ENCODE measurements around the gene EDC3.

DNA sequence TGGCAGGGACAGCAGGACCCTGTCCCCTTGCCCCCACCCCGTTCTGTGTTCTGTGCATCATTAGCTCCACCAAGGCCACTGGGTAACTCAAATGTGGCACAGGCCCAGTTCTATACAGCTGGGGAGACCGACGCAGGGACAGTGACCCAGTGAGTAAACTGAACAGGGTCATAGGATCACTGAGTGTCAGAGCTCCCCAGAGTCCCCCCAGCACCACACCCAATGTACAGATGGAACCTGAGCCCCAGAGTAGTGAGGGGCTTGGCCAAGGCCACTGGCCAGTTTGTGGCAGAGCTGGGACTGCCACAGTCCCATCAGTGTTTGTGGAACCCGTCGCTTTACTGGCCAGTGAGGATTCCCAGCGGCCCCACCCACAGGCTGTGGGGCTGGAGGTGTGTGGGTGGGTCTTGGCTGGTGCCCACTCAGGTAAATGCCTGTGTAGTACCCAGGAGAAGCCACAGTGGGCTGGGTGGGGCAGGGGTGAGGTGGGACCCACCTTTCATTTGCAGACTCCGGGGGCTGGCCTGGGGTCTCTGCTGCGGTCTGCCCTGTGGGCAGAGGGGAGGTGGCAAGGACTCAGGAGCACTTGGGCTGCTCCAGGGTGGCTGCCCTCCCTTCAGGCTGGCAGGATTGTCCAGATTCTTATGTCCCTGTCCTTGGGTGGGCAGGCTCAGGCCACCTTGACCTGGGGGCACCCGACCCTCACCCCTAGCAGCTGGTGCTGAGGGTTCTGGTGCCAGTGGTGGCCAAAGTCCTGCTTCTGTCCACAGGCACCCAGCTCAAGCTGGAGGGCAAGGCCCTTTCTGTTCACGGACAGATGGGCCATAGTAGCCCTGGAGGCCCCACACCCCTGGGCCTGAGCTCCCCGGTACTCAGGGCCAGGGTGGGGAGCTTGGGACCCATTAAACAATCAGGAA, 91.8 kb downstream of the EDC3 start:
- TF ChIP-seq, protein P1, sequence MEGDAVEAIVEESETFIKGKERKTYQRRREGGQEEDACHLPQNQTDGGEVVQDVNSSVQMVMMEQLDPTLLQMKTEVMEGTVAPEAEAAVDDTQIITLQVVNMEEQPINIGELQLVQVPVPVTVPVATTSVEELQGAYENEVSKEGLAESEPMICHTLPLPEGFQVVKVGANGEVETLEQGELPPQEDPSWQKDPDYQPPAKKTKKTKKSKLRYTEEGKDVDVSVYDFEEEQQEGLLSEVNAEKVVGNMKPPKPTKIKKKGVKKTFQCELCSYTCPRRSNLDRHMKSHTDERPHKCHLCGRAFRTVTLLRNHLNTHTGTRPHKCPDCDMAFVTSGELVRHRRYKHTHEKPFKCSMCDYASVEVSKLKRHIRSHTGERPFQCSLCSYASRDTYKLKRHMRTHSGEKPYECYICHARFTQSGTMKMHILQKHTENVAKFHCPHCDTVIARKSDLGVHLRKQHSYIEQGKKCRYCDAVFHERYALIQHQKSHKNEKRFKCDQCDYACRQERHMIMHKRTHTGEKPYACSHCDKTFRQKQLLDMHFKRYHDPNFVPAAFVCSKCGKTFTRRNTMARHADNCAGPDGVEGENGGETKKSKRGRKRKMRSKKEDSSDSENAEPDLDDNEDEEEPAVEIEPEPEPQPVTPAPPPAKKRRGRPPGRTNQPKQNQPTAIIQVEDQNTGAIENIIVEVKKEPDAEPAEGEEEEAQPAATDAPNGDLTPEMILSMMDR (conservative IDR thresholded peaks at IDR 0.05; ENCODE audit: low read depth in 2 of 2), result no peak
- TF ChIP-seq, protein P2, sequence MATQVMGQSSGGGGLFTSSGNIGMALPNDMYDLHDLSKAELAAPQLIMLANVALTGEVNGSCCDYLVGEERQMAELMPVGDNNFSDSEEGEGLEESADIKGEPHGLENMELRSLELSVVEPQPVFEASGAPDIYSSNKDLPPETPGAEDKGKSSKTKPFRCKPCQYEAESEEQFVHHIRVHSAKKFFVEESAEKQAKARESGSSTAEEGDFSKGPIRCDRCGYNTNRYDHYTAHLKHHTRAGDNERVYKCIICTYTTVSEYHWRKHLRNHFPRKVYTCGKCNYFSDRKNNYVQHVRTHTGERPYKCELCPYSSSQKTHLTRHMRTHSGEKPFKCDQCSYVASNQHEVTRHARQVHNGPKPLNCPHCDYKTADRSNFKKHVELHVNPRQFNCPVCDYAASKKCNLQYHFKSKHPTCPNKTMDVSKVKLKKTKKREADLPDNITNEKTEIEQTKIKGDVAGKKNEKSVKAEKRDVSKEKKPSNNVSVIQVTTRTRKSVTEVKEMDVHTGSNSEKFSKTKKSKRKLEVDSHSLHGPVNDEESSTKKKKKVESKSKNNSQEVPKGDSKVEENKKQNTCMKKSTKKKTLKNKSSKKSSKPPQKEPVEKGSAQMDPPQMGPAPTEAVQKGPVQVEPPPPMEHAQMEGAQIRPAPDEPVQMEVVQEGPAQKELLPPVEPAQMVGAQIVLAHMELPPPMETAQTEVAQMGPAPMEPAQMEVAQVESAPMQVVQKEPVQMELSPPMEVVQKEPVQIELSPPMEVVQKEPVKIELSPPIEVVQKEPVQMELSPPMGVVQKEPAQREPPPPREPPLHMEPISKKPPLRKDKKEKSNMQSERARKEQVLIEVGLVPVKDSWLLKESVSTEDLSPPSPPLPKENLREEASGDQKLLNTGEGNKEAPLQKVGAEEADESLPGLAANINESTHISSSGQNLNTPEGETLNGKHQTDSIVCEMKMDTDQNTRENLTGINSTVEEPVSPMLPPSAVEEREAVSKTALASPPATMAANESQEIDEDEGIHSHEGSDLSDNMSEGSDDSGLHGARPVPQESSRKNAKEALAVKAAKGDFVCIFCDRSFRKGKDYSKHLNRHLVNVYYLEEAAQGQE (IDR thresholded peaks at IDR 0.05; ENCODE audit: unreplicated experiment), result no peak
- TF ChIP-seq EZH2 (IDR thresholded peaks at IDR 0.05; ENCODE audit: low read depth, unreplicated experiment), result no peak

Data from GM23338 (cell line).